Measurements from ENCODE around the gene PCA3.

GRCh38 chr9:76730801-76731200, 33.4 kb upstream of the PCA3 start:
- TF ChIP-seq, protein P1, sequence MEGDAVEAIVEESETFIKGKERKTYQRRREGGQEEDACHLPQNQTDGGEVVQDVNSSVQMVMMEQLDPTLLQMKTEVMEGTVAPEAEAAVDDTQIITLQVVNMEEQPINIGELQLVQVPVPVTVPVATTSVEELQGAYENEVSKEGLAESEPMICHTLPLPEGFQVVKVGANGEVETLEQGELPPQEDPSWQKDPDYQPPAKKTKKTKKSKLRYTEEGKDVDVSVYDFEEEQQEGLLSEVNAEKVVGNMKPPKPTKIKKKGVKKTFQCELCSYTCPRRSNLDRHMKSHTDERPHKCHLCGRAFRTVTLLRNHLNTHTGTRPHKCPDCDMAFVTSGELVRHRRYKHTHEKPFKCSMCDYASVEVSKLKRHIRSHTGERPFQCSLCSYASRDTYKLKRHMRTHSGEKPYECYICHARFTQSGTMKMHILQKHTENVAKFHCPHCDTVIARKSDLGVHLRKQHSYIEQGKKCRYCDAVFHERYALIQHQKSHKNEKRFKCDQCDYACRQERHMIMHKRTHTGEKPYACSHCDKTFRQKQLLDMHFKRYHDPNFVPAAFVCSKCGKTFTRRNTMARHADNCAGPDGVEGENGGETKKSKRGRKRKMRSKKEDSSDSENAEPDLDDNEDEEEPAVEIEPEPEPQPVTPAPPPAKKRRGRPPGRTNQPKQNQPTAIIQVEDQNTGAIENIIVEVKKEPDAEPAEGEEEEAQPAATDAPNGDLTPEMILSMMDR (IDR thresholded peaks at IDR 0.05; ENCODE audit: poor library complexity, severe bottlenecking) = no peak
- TF ChIP-seq POLR2AphosphoS5 (IDR thresholded peaks at IDR 0.05) (no peak), TAF1 (IDR thresholded peaks at IDR 0.05; ENCODE audit: low read depth) (no peak)
